Endothelial cell of umbilical vein (primary cell): ENCODE results near the gene TRERF1.

Experiments
- POLR2A ChIP-seq: IDR thresholded peaks from 2 replicates; pipeline ENCODE4 v1.6.1; 2012; ENCODE audit warnings: low read depth, mild to moderate bottlenecking, control low read depth, low read length
- POLR2AphosphoS5 ChIP-seq: IDR thresholded peaks from 2 replicates; pipeline ENCODE4 v1.6.1; 2012; ENCODE audit warnings: low read depth, mild to moderate bottlenecking, control low read depth, low read length, moderate library complexity; ENCODE audit not compliant: insufficient read depth
- TF ChIP-seq, protein P1 (sequence below), 2 donors: IDR thresholded peaks; 1 replicate in 1 of 2; 2 replicates in 1 of 2; pipeline ENCODE4 v1.5.1; 2011; ENCODE audit warnings: low read length in 2 of 2, mild to moderate bottlenecking in 2 of 2, moderate library complexity in 2 of 2, control low read depth in 1 of 2, inconsistent platforms in 1 of 2, low read depth in 1 of 2; ENCODE audit not compliant: insufficient read depth in 1 of 2; ENCODE audit errors: extremely low read depth in 1 of 2

DNA sequence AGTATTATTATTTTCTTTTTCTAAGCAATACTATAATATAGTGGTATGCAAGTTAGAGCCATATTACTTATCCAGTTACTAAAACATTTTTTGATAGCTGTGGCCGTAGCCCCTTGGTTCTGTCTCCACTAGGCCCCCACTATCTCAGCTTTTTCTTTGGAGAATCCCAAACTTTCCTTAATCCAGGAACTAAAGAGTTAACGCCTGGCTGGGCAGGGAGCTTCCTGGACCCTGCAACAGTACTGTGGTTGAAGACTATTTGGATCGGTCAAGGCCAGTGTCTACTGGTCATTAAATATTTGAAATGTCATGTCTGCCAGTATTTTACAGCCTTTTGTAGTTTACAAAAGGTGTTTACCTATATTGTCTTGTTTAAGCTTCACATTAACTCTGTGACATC lies 20.0 kb upstream of the TRERF1 start:
- TF ChIP-seq, protein P1, sequence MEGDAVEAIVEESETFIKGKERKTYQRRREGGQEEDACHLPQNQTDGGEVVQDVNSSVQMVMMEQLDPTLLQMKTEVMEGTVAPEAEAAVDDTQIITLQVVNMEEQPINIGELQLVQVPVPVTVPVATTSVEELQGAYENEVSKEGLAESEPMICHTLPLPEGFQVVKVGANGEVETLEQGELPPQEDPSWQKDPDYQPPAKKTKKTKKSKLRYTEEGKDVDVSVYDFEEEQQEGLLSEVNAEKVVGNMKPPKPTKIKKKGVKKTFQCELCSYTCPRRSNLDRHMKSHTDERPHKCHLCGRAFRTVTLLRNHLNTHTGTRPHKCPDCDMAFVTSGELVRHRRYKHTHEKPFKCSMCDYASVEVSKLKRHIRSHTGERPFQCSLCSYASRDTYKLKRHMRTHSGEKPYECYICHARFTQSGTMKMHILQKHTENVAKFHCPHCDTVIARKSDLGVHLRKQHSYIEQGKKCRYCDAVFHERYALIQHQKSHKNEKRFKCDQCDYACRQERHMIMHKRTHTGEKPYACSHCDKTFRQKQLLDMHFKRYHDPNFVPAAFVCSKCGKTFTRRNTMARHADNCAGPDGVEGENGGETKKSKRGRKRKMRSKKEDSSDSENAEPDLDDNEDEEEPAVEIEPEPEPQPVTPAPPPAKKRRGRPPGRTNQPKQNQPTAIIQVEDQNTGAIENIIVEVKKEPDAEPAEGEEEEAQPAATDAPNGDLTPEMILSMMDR (IDR thresholded peaks at IDR 0.05; ENCODE audit: extremely low read depth in 1 of 2, insufficient read depth in 1 of 2, low read depth in 1 of 2, low read length in 2 of 2): no peak
- TF ChIP-seq POLR2A (no peak), POLR2AphosphoS5 (no peak)
